ENCODE measurements around the gene FAAH2.

GRCh38 chrX:57282568-57282967 is 3.9 kb upstream of the FAAH2 start:
- TF ChIP-seq CTCF (IDR thresholded peaks at IDR 0.05 in 4 of 5, conservative IDR thresholded peaks at IDR 0.05 in 1 of 5) (no peak), POLR2A (IDR thresholded peaks at IDR 0.05) (no peak)
